ENCODE results near the gene WDR47. TPM values are rescaled to one million over a fixed set of nuclear protein-coding genes. Genes with fewer than 3 reads are reported as not detected.

The WDR47 gene
- total RNA-seq, 1 experiment from 2014 or later = 6.4 TPM

DNA sequence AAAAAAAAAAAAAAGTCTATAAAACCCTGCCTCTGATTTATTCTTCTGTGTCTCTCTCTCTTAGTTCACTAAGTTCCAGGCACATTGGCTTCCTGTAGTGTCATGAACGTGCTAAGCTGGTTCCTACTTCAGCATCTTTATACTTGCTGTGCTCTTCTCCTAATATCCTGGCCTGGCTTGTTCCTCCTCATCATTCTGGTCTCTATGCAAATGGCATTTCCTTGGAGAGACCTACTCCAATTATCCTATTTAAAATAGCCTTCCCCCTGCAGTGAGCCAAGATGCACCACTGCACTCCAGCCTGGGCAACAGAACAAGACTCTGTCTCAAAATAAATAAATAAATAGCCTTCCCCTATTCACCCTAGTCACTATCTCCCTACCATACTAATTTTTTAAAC lies 69.0 kb downstream of the WDR47 start:
- ChIA-PET CTCF (interaction anchor here (0.7 kb wide), 1 partner anchor 113 kb away, joined by 4 read pairs; no protein-coding TSS in a partner anchor), POLR2A (ENCODE audit: unreplicated experiment) (no interaction called here)
- Histone ChIP-seq H3K9me3 (ENCODE audit: insufficient read depth, low read depth) (no peaks in the 10 kb centered on the region), H3K4me1 (replicated peaks; ENCODE audit: insufficient read depth) (no peaks in the 10 kb centered on the region), H3K27me3 (ENCODE audit: insufficient read depth, low read depth) (no peaks in the 10 kb centered on the region), H3K4me3 (no peak overlapping the region), H3F3A (ENCODE audit: insufficient read depth, low read depth) (no peaks in the 10 kb centered on the region), H4K20me1 (ENCODE audit: insufficient read depth) (no peaks in the 10 kb centered on the region), H3K79me2 (ENCODE audit: low read depth) (no peaks in the 10 kb centered on the region), H3K4me2 (no peak overlapping the region), H3K9me2 (ENCODE audit: insufficient read depth) (no peaks in the 10 kb centered on the region), H3K27ac (no peak overlapping the region), H2AFZ (no peak overlapping the region), H3K36me3 (ENCODE audit: low read depth) (no peaks in the 10 kb centered on the region)
- TF ChIP-seq EZH2 (IDR thresholded peaks at IDR 0.05; ENCODE audit: low read depth) = no peak
- TF ChIP-seq, protein P1, sequence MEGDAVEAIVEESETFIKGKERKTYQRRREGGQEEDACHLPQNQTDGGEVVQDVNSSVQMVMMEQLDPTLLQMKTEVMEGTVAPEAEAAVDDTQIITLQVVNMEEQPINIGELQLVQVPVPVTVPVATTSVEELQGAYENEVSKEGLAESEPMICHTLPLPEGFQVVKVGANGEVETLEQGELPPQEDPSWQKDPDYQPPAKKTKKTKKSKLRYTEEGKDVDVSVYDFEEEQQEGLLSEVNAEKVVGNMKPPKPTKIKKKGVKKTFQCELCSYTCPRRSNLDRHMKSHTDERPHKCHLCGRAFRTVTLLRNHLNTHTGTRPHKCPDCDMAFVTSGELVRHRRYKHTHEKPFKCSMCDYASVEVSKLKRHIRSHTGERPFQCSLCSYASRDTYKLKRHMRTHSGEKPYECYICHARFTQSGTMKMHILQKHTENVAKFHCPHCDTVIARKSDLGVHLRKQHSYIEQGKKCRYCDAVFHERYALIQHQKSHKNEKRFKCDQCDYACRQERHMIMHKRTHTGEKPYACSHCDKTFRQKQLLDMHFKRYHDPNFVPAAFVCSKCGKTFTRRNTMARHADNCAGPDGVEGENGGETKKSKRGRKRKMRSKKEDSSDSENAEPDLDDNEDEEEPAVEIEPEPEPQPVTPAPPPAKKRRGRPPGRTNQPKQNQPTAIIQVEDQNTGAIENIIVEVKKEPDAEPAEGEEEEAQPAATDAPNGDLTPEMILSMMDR (conservative IDR thresholded peaks at IDR 0.05) = no peak
- DNase-seq = peak in 1 of 2 experiments; percentile 12
- intact Hi-C loops (cut with micrococcal nuclease; ENCODE audit: unreplicated experiment) = no loop called here
- no TSS peak for BruUV-seq (replicated peaks)

DNA sequence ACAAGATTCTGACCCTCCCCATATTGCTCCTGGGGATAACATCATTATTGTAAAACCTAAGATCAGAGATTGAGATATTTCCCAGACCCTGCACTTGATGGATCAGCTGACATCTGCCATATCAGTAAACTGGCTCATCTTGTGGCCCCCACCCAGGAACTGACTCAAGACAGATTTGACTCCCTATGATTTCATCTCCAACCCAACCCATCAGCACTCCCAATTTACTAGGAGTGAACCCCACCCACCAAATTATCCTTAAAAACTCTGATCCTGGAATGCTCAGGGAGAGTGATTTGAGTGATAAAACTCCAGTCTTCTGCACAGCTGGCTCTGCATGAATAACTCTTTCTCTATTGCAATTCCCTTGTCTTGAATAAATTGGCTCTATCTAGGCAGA lies 72.6 kb downstream of the WDR47 start:
- DNase-seq = peak in 1 of 2 experiments; percentile 22
- Histone ChIP-seq H3K27me3 (ENCODE audit: insufficient read depth, low read depth) (no peaks in the 10 kb centered on the region), H3K9me2 (ENCODE audit: insufficient read depth) (no peaks in the 10 kb centered on the region), H3K4me2 (no peak overlapping the region), H3K36me3 (ENCODE audit: low read depth) (no peaks in the 10 kb centered on the region), H3K4me1 (replicated peaks; ENCODE audit: insufficient read depth) (peaks cover under 1% of the 10 kb centered on the region; the same call in 1 of the 2 replicates), H3K79me2 (ENCODE audit: low read depth) (no peaks in the 10 kb centered on the region), H3F3A (ENCODE audit: insufficient read depth, low read depth) (peaks cover 4% of the 10 kb centered on the region; the same call in 1 of the 2 replicates), H3K4me3 (no peak overlapping the region), H2AFZ (no peak overlapping the region), H3K9me3 (ENCODE audit: insufficient read depth, low read depth) (no peaks in the 10 kb centered on the region), H4K20me1 (ENCODE audit: insufficient read depth) (no peaks in the 10 kb centered on the region), H3K27ac (no peak overlapping the region)
- TF ChIP-seq, protein P1 (conservative IDR thresholded peaks at IDR 0.05) = no peak
- no peak for TF ChIP-seq EZH2 (IDR thresholded peaks at IDR 0.05; ENCODE audit: low read depth)
- intact Hi-C loops (cut with micrococcal nuclease; ENCODE audit: unreplicated experiment) = no loop called here
- ChIA-PET POLR2A (ENCODE audit: unreplicated experiment) (no interaction called here), CTCF (no interaction called here)
- no TSS peak for BruUV-seq (replicated peaks)

DNA sequence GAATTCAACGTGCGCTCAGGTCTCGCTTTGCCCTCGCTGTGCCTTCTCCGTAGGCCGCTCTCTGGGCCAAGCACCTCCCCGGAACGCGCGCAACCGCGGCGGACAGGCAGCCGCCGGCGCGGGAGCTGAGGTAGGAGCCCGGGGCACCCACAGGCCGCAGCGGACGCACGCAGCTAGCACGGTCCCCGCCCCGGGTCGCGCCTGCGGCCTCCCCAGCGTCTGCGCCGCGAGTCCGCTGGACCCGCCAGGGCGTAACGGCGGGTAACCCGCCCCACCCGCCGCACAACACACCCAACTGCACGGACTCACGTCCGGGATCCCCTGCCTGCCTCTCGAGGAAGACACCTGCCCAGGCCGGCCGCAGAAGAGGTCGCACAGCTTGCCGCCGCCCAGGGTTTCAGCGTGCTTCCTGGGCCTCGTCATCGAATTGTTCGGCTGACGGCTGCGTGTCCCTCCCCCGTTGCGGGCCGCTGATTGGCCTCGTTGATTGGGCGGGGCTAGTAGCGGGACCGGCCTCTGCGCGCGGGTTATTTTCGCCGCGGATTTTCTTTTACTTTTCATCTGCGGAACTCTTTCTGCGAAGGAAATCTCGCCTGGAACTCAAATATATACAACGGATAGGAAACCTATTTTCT lies 78.7 kb downstream of the WDR47 start, which contains the start of gene CLCC1:
CLCC1 (minus strand) TSS at position 433 of the 635 bp plus-strand sequence. CDS start 13,047 bp downstream, outside the sequence.
- TF ChIP-seq EZH2 (IDR thresholded peaks at IDR 0.05; ENCODE audit: low read depth) = no peak
- TF ChIP-seq, protein P1 (conservative IDR thresholded peaks at IDR 0.05) = no peak
- no peaks in the 10 kb centered on the region for H3K27me3 ChIP-seq (ENCODE audit: insufficient read depth, low read depth)
- H3K4me2 ChIP-seq = peak within 1 kb of the TSS; percentile 95
- peaks cover 44% of the 10 kb centered on the region for H3K79me2 ChIP-seq (ENCODE audit: low read depth)
- BruUV-seq (replicated peaks) = no TSS peak
- H3K27ac ChIP-seq = peak within 1 kb of the TSS; percentile 87
- H3K4me3 ChIP-seq = peak within 1 kb of the TSS; percentile 79
- DNase-seq = peak; percentile 91 to 92
- peaks cover 17% of the 10 kb centered on the region; the same call in 1 of the 2 replicates for H3F3A ChIP-seq (ENCODE audit: insufficient read depth, low read depth)
- POLR2A ChIA-PET (ENCODE audit: unreplicated experiment) = no interaction called here
- CTCF ChIA-PET = interaction anchor here (0.7 kb wide), 1 partner anchor 55 kb away, joined by 6 read pairs; no protein-coding TSS in a partner anchor
- peaks cover 16% of the 10 kb centered on the region for H3K4me1 ChIP-seq (replicated peaks; ENCODE audit: insufficient read depth)
- no peaks in the 10 kb centered on the region for H3K9me2 ChIP-seq (ENCODE audit: insufficient read depth)
- no peaks in the 10 kb centered on the region for H3K9me3 ChIP-seq (ENCODE audit: insufficient read depth, low read depth)
- H3K36me3 ChIP-seq (ENCODE audit: low read depth) = no peaks in the 10 kb centered on the region; the same call in 1 of the 2 replicates
- peak within 1 kb of the TSS; percentile 95 for H2AFZ ChIP-seq
- intact Hi-C loops (cut with micrococcal nuclease; ENCODE audit: unreplicated experiment) = loop anchor here (1.0 to 5.0 kb wide), 2 partner anchors 137 to 149 kb away; partner anchors contain the start of gene ELAPOR1
- H4K20me1 ChIP-seq (ENCODE audit: insufficient read depth) = peaks cover 6% of the 10 kb centered on the region; the same call in 1 of the 2 replicates

All from PC-9 (cell line).